T-helper 1 cell treated with Interleukin-12 subunit alpha and Interleukin-12 subunit beta and Interleukin-4 antibody, amounts not matched to agents 30 μg/mL and 1 μg/mL, for 36 hours (primary cell): ENCODE results near the gene VPS11.

Source experiments
- H3K27ac Mint-ChIP-seq: one replicate; pipeline ENCODE4 v1.8.0; 2021; ENCODE audit warnings: mild to moderate bottlenecking, mixed read lengths
- H3K27me3 Mint-ChIP-seq: one replicate; pipeline ENCODE4 v1.8.0; 2021; ENCODE audit warnings: low read depth, mixed read lengths
- H3K36me3 Mint-ChIP-seq: one replicate; pipeline ENCODE4 v1.8.0; 2021; ENCODE audit warnings: low read depth, mixed read lengths
- H3K4me1 Mint-ChIP-seq: one replicate; pipeline ENCODE4 v1.8.0; 2021; ENCODE audit warnings: low read depth, mixed read lengths
- H3K4me3 Mint-ChIP-seq: one replicate; pipeline ENCODE4 v1.8.0; 2021; ENCODE audit warnings: mild to moderate bottlenecking, moderate library complexity, mixed read lengths
- H3K9me3 Mint-ChIP-seq: one replicate; pipeline ENCODE4 v1.8.0; 2021; ENCODE audit warnings: mixed read lengths

The VPS11 gene

DNA sequence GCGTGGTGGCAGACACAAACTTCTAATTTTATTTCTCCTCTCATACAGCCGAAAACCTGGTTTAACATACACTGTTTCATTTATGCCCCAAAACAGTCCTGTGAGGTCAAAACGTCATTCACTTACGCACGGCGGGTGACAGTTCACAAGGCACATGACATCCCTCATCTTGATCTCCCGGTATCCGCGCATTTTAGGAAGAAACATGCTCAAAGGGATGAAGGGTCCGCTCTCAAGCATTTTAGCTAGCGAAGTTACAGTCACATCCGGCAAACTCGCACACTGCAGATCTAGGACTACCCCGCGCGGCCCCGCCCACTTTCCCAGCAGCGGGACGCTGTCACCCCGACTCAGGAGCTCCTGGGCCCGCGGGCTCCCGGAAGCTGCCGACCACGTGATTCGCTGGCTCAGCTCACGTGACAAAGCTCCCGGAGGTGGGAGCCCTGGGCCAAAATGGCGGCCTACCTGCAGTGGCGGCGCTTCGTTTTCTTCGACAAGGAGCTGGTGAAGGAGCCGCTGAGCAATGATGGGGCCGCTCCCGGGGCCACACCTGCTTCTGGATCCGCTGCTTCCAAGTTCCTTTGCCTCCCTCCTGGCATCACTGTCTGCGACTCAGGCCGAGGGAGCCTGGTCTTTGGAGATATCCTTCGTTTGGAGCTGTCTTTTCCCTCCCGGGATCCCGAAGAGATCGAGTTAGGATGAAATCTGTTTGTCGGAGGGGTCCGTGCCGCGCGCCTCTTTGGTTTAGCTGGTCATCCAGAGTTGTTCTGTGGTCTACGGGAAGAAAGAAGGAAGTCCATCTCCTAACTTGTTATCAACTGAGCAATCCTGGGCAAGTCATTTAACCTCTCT, at the start of gene VPS11:
TSS of gene VPS11 (plus strand) at position 448 of the 852 bp plus-strand sequence. CDS start at position 454, 6 bp downstream.
- no peaks in the 10 kb centered on the region for H3K9me3 Mint-ChIP-seq
- peak within 1 kb of the TSS; percentile 96 for H3K27ac Mint-ChIP-seq
- peaks cover 10% of the 10 kb centered on the region for H3K36me3 Mint-ChIP-seq
- H3K4me3 Mint-ChIP-seq = peak within 1 kb of the TSS; percentile 90
- H3K27me3 Mint-ChIP-seq = no peaks in the 10 kb centered on the region
- H3K4me1 Mint-ChIP-seq = peaks cover 30% of the 10 kb centered on the region

DNA sequence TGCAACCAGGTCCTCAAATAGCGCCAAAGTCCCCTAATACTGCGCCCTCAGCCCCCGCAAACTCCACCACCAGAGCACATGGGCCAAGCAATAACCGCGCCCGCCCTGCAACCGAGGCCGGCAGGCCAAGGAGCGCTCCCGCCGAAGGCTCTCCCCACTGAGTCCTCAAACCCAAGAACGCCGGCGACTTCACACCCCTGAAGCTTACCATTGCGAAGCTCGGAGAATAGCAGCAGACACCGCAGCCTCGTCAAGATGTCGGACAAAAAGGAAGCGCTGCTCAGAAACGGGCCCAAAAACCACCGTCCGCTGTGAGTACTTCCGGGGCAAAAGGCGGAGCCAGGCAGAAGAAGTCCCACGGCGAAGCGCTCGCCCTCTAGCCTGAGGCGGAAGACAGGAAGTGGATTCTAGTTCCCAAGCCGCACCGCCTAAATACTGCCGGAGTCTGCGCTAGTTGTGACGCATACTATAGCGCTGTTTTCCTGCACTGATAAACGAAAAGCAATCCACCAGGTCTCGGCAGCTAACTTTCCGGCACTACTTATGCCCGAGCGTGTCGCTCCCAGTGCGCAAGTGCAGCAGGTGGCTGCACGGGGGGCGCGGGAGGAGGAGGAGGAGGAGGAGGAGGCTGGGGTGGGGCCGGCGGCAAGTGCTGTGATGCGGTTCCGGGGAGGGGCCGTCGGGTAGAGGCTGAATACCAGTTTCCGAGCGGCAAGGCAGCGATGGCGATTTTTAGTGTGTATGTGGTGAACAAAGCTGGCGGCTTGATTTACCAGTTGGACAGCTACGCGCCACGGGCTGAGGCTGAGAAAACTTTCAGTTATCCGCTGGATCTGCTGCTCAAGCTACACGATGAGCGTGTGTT, 49.3 kb upstream of the VPS11 start, which contains the start of the genes RPS25 and TRAPPC4:
TSS of gene RPS25 (minus strand) at position 270 of the 865 bp plus-strand sequence. CDS start at position 211, 59 bp downstream.
TSS of gene TRAPPC4 (plus strand) at position 693 of the 865 bp plus-strand sequence. CDS start at position 723, 30 bp downstream.
- no peaks in the 10 kb centered on the region for H3K9me3 Mint-ChIP-seq
- H3K36me3 Mint-ChIP-seq = peaks cover 64% of the 10 kb centered on the region
- peaks cover 29% of the 10 kb centered on the region for H3K4me1 Mint-ChIP-seq
- no peaks in the 10 kb centered on the region for H3K27me3 Mint-ChIP-seq
- peak within 1 kb of the TSS; percentile 100 for H3K27ac Mint-ChIP-seq
- H3K4me3 Mint-ChIP-seq = peak within 1 kb of the TSS; percentile 100

DNA sequence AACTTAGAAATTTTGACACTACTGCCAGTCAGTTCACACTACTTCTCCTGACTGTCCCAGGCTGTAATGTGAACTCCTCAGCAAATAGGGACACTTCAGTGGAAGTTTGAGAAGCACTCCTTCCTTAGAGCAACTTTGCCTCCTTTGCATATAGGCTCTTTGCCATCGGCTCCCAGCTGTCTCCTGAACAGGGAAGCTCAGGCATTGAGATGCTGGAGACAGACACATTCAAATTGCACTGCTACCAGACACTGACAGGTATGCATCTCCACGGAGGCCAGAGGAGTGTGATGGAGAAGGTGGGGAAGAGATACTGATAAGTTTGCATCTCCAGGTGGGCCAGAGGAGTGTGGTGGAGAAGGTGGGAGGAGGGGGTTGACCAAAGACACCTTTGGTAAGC, 47.6 kb upstream of the VPS11 start:
- Mint-ChIP-seq H3K4me3 (peak overlapping the region; percentile 100), H3K36me3 (peaks cover 66% of the 10 kb centered on the region)

DNA sequence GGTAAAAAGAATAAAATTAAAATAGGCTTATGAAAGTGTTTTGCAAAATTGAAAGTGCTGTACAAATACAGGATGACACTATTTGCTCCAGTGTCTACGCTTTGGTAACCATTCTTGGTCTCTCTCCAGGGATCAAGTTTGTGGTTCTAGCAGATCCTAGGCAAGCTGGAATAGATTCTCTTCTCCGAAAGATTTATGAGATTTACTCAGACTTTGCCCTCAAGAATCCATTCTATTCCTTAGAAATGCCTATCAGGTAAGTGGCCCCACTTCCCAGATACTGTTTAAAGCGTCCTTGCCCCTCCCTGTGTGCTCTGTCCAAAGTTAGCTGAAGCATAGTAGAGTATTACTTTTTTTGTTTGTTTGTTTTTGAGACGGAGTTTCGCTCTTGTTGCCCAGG, 46.0 kb upstream of the VPS11 start:
- Mint-ChIP-seq H3K4me3 (peak overlapping the region; percentile 58), H3K4me1 (peaks cover 22% of the 10 kb centered on the region), H3K27ac (peak overlapping the region; percentile 78), H3K27me3 (no peaks in the 10 kb centered on the region), H3K9me3 (no peaks in the 10 kb centered on the region), H3K36me3 (peaks cover 57% of the 10 kb centered on the region)

More for the DNA sequence above, 47.6 kb upstream of the VPS11 start:
- H3K27ac Mint-ChIP-seq = peak overlapping the region; percentile 100
- no peaks in the 10 kb centered on the region for H3K27me3 Mint-ChIP-seq
- no peaks in the 10 kb centered on the region for H3K9me3 Mint-ChIP-seq
- peaks cover 35% of the 10 kb centered on the region for H3K4me1 Mint-ChIP-seq

DNA sequence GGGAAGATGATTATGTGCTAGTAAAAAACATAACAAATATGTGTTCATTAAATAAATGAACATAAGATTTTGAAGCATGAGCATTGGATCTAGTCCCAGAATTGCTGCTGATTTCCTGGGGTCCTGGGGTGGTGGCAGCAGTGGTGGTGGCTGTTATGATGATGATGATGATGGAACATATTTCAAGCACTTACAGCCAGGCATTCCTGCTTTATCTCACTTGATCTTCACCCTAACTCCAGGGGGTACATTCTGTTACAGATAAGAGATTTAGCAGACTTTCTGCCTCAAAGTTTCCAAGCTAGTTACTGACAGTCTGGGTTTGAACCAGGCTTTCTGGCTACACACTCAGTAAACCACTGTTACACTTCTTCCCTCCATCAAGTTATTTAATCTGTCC, 43.9 kb upstream of the VPS11 start:
- H3K27me3 Mint-ChIP-seq = no peaks in the 10 kb centered on the region
- H3K4me3 Mint-ChIP-seq = no peak overlapping the region
- H3K9me3 Mint-ChIP-seq = no peaks in the 10 kb centered on the region
- peaks cover 41% of the 10 kb centered on the region for H3K36me3 Mint-ChIP-seq
- peaks cover 24% of the 10 kb centered on the region for H3K4me1 Mint-ChIP-seq
- no peak overlapping the region for H3K27ac Mint-ChIP-seq

DNA sequence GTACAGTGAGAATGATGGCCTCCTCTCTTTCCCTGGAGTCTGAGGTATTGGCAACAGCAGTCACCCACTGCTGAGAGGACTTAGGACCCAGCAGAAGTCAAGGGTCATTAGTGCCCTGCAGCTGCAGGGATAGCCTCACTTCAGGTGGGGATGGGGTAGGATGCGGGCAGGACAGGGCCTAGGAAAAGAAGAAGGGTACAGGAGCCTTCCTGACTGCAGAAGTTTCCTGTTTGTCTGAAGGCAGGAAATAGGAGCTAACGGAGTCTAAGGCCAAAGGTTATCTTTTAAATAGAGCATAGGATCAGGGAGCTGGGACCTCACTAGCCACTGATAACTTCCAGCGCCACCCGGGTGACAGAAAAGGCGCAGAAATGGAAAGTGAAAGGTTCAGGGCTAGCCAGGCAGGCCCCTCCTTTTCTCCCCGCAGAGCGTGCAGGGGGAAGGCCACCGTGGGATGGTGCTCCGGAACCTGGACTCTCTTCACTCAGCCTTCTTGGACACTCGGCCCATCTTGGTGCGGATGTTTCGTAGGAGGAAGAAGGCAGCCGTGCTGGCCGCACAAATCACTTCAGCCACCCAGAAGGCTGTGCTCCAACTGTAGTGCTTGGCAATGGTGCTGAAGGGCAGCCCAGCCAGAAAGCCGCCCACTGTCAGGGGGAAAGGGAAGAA, 43.1 kb upstream of the VPS11 start:
- peaks cover 32% of the 10 kb centered on the region for H3K4me1 Mint-ChIP-seq
- H3K27ac Mint-ChIP-seq = peak overlapping the region; percentile 52
- peaks cover 41% of the 10 kb centered on the region for H3K36me3 Mint-ChIP-seq
- no peaks in the 10 kb centered on the region for H3K27me3 Mint-ChIP-seq
- no peak overlapping the region for H3K4me3 Mint-ChIP-seq
- no peaks in the 10 kb centered on the region for H3K9me3 Mint-ChIP-seq

DNA sequence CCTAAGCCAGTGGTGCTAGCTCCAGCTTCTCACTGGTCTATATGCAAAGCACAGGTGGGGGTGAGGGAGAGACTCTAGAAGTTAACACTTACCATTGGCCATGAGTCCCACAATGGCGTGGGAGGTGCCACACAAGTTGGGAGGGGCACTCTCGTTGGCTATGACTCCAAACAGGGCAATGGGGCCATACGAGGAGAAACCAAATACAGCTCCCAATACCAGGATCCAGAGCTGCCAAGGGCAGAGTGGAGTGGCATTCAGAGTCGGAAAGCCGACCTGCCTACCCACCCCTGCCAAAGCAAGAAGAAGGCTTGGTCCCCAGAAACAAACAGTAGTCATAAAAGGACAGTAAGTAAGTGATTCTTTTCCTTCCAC, 42.5 kb upstream of the VPS11 start:
- H3K27me3 Mint-ChIP-seq = no peaks in the 10 kb centered on the region
- peaks cover 36% of the 10 kb centered on the region for H3K36me3 Mint-ChIP-seq
- no peak overlapping the region for H3K27ac Mint-ChIP-seq
- H3K4me1 Mint-ChIP-seq = peaks cover 31% of the 10 kb centered on the region
- no peak overlapping the region for H3K4me3 Mint-ChIP-seq
- no peaks in the 10 kb centered on the region for H3K9me3 Mint-ChIP-seq

DNA sequence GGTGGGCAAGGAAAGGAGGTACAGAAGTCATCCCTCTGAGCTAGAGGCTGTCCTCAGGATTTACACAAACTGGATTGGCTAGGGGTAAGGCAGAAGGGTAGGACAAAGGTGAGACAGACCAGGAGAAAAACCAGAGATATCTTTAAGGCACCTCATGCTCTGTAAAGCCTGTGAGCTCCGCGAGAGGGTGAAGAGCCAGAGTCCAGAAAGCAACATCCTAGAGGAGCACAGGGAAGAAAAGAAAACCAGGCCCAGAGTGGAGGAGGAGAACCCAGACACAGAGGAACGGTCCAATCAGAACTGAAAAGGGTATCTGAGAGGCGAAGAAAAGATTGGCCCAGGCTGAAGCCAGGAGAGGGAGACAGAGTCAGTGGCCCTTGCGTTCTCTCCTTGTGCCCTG, 42.1 kb upstream of the VPS11 start:
- H3K36me3 Mint-ChIP-seq = peaks cover 35% of the 10 kb centered on the region
- H3K4me3 Mint-ChIP-seq = no peak overlapping the region
- H3K27ac Mint-ChIP-seq = peak overlapping the region; percentile 41
- H3K27me3 Mint-ChIP-seq = no peaks in the 10 kb centered on the region
- no peaks in the 10 kb centered on the region for H3K9me3 Mint-ChIP-seq
- peaks cover 30% of the 10 kb centered on the region for H3K4me1 Mint-ChIP-seq

DNA sequence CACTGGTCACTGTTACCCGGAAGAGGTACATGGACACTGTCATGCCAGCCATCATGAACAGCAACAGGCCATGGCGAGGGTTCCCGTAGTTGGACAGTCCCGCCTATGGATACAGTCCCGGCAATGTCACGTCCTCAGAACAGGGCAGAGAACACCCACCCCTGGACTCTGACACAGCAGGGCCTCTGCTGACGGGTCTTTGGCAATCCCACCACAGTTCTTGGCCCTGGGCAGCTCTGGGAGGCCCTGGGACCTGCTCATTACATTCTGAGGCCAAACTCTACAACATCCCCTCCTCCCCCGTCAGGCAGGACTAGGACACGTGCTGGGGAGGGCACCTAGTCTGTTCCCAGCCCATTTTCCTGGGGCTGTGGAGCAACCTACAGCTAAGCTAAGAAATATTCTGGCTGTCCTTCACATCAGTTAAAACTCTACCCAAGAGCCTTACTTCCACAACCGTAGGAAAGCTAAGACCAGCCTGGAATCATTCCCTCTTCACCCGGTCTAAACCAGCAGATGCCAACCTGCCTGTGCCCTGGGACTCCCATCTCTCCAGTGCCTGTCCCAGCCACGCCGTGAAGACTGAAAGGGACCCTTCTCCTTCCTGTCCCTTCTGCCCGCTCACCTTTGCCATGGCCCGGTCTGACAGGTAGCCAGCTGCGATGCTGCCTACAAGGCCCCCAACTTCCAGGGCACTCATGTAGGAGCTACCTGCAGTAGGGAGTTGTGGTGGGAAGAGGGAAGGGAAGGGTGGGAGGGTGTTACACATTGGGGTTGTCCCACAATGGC, 41.4 kb upstream of the VPS11 start:
- Mint-ChIP-seq H3K4me1 (peaks cover 30% of the 10 kb centered on the region), H3K4me3 (no peak overlapping the region), H3K27me3 (no peaks in the 10 kb centered on the region), H3K27ac (no peak overlapping the region), H3K9me3 (no peaks in the 10 kb centered on the region), H3K36me3 (peaks cover 34% of the 10 kb centered on the region)

DNA sequence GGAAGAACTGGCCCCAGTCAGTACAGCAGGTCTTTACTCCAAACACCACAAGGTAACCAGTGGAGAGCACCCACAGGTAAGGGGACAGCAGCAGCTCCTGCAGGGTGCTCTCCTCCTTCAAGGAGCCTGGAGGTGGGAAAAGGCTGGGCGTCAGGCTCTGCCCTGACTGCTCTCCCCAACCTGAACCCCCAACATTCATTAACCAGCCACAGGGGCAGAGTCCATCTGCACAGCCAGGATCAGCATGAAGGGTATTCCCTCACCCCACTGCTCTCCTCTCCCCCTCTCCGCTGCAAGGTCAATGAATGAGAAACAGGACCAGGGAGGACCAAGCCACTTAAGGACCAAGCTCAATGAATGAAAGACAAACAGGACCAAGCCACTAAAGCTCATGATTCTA, 40.6 kb upstream of the VPS11 start:
- Mint-ChIP-seq H3K4me1 (peaks cover 26% of the 10 kb centered on the region), H3K27ac (no peak overlapping the region), H3K9me3 (no peaks in the 10 kb centered on the region), H3K36me3 (peaks cover 26% of the 10 kb centered on the region), H3K27me3 (no peaks in the 10 kb centered on the region), H3K4me3 (no peak overlapping the region)

DNA sequence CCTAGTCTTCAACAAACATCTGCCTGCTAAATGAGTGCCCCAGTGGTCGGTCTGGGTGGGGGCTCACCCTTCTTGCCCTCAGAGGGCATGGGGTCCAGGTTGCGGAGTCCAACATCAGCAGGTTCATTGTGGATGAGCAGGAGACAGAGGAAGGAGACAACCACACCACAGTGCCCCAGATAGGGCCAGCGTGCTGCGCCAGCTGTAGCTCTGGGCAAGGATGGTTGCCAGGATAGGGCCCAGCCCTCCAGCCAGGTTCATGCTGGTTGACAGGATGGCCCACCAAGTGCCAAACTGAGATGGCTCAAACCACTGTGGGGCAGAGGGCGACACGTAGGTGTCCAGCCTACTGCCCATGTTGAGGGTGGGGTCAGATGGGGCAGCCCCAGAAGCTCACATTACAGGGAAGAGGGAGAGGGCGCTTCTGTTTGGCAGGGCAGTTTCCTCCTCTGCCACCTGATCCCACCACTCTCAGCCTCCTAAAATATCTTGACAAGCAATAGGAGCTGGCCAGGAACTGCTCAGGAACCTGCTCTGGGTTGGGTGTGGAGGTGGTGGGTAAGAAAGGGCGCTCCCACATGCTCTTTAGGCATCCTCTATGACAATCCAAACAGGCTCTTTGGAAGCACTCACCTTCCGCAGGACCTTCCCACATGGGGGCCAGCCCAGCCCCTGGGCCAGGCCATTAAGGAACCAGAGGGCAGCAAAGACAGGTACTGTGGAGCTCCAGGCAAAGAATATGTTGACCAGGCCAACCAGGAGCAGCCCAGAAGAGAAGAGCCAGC, 39.9 kb upstream of the VPS11 start:
- peak overlapping the region; percentile 26 for H3K27ac Mint-ChIP-seq
- no peaks in the 10 kb centered on the region for H3K27me3 Mint-ChIP-seq
- no peak overlapping the region for H3K4me3 Mint-ChIP-seq
- H3K36me3 Mint-ChIP-seq = peaks cover 22% of the 10 kb centered on the region
- H3K9me3 Mint-ChIP-seq = no peaks in the 10 kb centered on the region
- peaks cover 24% of the 10 kb centered on the region for H3K4me1 Mint-ChIP-seq

DNA sequence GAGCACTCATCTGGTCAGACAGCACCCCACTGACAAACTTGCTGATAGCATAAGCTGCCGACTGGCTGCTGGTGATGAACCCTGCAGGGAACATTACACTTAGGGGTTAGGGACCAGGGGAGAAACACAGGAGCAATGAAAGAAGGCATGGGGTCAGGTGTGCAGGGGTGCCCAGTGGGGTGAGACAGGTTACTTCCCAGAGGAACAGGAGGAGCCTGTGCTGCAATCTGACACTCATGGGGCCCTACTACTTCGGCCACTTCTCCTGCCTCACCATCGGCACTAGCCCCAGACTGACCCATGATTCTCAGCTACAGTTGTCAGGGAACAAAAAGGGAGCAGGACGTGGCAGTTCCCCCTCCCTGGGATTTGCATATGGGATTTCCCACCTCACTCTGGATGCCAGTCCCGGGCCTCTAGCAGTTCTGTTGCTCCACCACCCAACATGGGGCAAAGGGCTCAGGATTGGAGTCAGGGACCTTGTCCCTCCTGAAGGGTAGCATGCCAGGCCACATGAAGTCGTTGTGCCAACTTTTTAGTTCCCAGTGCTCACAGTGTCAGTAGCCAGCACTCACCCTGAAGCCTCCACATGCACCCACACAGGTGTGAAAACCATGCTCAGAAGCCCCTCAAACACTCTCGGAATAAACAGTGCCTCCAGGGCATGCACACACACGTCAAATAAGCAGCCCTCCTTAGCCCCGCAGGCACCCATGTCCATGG, 39.1 kb upstream of the VPS11 start:
- peaks cover 20% of the 10 kb centered on the region for H3K36me3 Mint-ChIP-seq
- H3K27me3 Mint-ChIP-seq = no peaks in the 10 kb centered on the region
- peaks cover 22% of the 10 kb centered on the region for H3K4me1 Mint-ChIP-seq
- H3K27ac Mint-ChIP-seq = no peak overlapping the region
- no peaks in the 10 kb centered on the region for H3K9me3 Mint-ChIP-seq
- H3K4me3 Mint-ChIP-seq = no peak overlapping the region

DNA sequence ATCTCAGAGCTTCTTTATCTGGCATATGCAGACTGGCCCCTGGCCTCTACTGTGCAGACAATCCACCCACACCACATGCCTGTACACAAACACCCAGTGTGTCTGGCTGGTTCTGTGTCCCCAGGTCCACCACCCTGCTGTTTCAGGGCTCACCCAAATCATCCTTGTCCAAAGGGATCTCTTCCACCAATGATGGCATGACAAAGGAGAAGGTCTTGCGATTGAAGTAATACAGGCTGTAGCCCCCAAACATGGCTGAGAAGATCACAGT, 38.6 kb upstream of the VPS11 start:
- H3K27me3 Mint-ChIP-seq = no peaks in the 10 kb centered on the region
- H3K27ac Mint-ChIP-seq = no peak overlapping the region
- H3K36me3 Mint-ChIP-seq = peaks cover 17% of the 10 kb centered on the region
- peaks cover 20% of the 10 kb centered on the region for H3K4me1 Mint-ChIP-seq
- H3K4me3 Mint-ChIP-seq = peak overlapping the region; percentile 77
- H3K9me3 Mint-ChIP-seq = no peaks in the 10 kb centered on the region
